SK-N-MC (cell line): ENCODE results near the gene SNX15.
"Not testable (repeated sequence)": the region's sequence is repeated elsewhere in the genome, so short reads cannot be mapped to it uniquely, and the experiment has no call there.

Experiments used
- DNase-seq: peaks from one replicate; pipeline ENCODE4 v3.0.0-alpha.2; 2011; ENCODE audit warnings: low read depth, low spot score
- H3K27ac ChIP-seq: fragments of 200-600 bp; sonication (generic); 2 replicates; pipeline ENCODE4 v1.5.1; 2016; ENCODE audit warnings: mixed run types
- H3K36me3 ChIP-seq: fragments of 200-600 bp; sonication (generic); 2 replicates; pipeline ENCODE4 v1.6.1; 2017; ENCODE audit warnings: antibody characterized with exemption, low read length, mixed read lengths; ENCODE audit not compliant: insufficient read depth
- H3K4me3 ChIP-seq: fragments of 200-600 bp; sonication (generic); 2 replicates; pipeline ENCODE4 v1.5.1; 2016
- H3K9ac ChIP-seq: fragments of 200-600 bp; sonication (generic); 2 replicates; pipeline ENCODE4 v1.8.0; 2017; ENCODE audit warnings: mixed run types, mixed read lengths; ENCODE audit not compliant: insufficient read length
- H3K9me3 ChIP-seq: fragments of 200-600 bp; sonication (generic); 2 replicates; pipeline ENCODE4 v1.6.1; 2017; ENCODE audit warnings: low read depth, mild to moderate bottlenecking, antibody characterized with exemption, low read length, moderate library complexity, mixed read lengths
- EZH2 ChIP-seq: fragments of 200-600 bp; sonication (generic); IDR thresholded peaks from one replicate; pipeline ENCODE4 v1.6.1; 2017; ENCODE audit warnings: antibody characterized with exemption
- FOXP2 ChIP-seq: optimal IDR thresholded peaks from 2 replicates; pipeline ENCODE3; 2011; ENCODE audit warnings: mild to moderate bottlenecking, moderate library complexity; ENCODE audit not compliant: insufficient read depth; ENCODE audit errors: extremely low read length, control extremely low read depth
- POLR2AphosphoS5 ChIP-seq: IDR thresholded peaks from 2 replicates; pipeline ENCODE4 v1.6.1; 2012; ENCODE audit warnings: mild to moderate bottlenecking, low read depth, low read length, borderline replicate concordance

Gene SNX15

DNA sequence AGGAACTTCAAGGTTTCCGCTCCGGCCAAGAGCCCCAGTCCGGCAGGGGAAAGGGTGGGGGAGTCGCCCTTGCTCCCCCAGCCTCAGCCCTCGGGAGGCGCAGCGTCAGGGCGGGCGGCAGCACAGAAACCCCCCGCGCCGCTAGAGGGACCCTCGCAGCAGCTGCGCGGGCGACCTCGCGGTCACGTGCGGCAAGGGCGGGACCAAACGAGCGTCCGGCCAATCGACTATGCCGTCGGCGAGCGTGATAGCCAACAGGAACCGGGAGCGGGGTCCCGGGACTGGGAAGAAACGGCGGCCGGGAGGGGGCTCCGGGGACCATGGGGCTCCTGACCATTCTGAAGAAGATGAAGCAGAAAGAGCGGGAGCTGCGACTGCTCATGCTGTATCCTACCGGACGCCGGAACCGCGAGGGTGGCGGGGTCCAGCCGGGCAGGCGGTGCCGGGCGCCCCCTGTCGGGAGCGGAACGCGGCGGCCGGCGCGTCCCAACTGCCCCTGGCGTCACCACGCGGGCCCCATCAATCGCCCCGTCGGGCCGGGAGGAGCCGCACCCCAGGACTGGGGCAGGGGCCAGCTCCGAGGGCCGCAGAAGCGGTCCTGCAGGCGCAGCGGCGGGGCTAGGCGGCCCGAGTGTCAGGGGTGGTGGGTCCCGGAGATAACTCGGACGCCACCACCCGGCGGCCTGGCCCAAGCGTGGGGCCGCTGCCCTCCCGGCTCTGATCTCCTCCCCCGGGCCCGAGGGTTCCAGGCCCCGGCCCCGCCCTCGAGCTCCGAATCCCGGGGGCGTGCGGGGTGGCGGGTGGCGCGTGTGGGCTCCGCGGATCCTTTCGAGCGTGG is 13.1 kb upstream of the SNX15 start, which contains the start of gene ARL2:
TSS of gene ARL2 (plus strand) at position 273 of the 838 bp plus-strand sequence. CDS start at position 321, 48 bp downstream.
- H3K4me3 ChIP-seq: peak within 1 kb of the TSS; percentile 89
- no peaks in the 10 kb centered on the region for H3K9me3 ChIP-seq
- TF ChIP-seq EZH2 (no peak), FOXP2 (no peak), POLR2AphosphoS5 (peak; percentile 71)
- H3K9ac ChIP-seq: peak within 1 kb of the TSS; percentile 85
- DNase-seq: no peak
- H3K27ac ChIP-seq: peak within 1 kb of the TSS; percentile 90
- no peaks in the 10 kb centered on the region; the same call in 1 of the 2 replicates for H3K36me3 ChIP-seq

- peaks cover 3% of the 10 kb centered on the region; the same call in 1 of the 2 replicates for H3K36me3 ChIP-seq
- H3K4me3 ChIP-seq: peak overlapping the region; percentile 89
- no peaks in the 10 kb centered on the region for H3K9me3 ChIP-seq
- peak overlapping the region; percentile 90; the same call in 1 of the 2 replicates for H3K27ac ChIP-seq
- H3K9ac ChIP-seq: peak overlapping the region; percentile 85
- TF ChIP-seq POLR2AphosphoS5: no peak
- TF ChIP-seq FOXP2: no peak
- TF ChIP-seq EZH2: no peak
- no peak for DNase-seq
Observed at GRCh38 chr11:65014726-65015227, 12.5 kb upstream of the SNX15 start.

DNA sequence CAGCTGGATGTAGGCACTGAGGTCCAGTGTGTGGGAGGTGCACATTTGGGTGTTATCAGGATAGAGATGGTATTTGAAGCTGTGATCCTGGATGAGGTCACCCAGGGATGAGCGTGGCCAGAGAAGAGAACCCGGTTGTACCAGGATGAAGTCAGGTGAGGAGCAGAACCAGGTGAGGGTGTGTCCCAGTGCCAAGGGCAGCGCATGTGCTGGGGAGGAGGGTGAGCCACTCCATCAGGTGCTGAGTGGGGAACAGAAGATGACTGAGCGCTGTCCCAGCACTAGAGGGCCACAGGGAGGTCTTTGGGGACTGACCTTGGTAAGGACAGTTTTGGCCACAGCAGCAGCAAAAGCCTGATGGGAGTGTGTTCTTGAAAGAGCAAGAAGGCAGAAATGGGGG is 10.5 kb upstream of the SNX15 start:
- Histone ChIP-seq H3K27ac (no peak overlapping the region), H3K4me3 (no peak overlapping the region), H3K36me3 (peaks cover 7% of the 10 kb centered on the region; the same call in 1 of the 2 replicates), H3K9me3 (no peaks in the 10 kb centered on the region), H3K9ac (no peak overlapping the region)
- DNase-seq: no peak
- TF ChIP-seq POLR2AphosphoS5: no peak
- TF ChIP-seq EZH2: no peak
- TF ChIP-seq FOXP2: no peak

DNA sequence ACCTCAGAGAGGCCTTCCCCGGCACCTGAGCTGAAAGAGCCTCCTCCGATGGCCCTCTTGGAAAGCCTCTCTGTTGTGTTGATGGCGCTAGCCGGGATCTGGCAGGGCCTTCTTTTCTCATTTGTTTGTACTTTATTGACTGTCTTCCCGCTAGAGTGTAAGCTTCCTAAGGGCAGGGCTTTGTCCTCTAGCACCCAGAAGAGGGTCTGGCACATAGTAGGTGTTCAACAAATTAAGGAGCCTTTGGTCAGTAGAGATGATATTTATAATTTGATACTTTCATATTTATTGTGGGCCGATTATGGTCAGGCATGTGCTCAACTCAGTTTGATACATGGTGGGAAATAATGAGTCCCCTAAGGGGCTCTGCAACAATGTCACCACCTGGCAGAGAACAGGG is 9.3 kb upstream of the SNX15 start:
- Histone ChIP-seq H3K4me3 (no peak overlapping the region), H3K27ac (no peak overlapping the region), H3K9me3 (no peaks in the 10 kb centered on the region), H3K9ac (no peak overlapping the region), H3K36me3 (peaks cover 12% of the 10 kb centered on the region; the same call in 1 of the 2 replicates)
- TF ChIP-seq POLR2AphosphoS5: no peak
- TF ChIP-seq FOXP2: no peak
- TF ChIP-seq EZH2: no peak
- DNase-seq: no peak

DNA sequence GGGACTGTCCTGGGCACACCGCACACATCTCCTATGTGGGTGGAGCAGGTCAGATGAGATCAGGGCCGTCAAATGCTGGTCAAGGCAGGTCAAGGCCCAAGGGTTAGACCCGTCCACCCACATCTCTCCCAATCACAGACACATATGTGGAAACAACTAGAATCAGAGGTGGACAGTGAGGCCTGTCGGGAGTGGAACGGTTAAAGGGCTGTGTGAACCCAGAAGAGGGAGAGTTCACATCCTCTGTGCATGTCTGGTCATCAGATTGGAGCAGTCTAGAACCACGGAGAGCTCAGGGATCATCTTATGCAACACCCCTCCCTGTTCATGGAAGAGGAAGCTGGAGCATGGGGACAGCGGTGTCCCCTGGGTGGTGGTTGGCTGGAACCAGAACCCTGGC is 7.4 kb upstream of the SNX15 start:
- Histone ChIP-seq H3K27ac (no peak overlapping the region), H3K36me3 (peaks cover 12% of the 10 kb centered on the region; the same call in 1 of the 2 replicates), H3K4me3 (no peak overlapping the region), H3K9me3 (no peaks in the 10 kb centered on the region), H3K9ac (no peak overlapping the region)
- no peak for TF ChIP-seq FOXP2
- no peak for TF ChIP-seq POLR2AphosphoS5
- TF ChIP-seq EZH2: no peak
- DNase-seq: no peak

- Histone ChIP-seq H3K9ac (no peak overlapping the region), H3K9me3 (no peaks in the 10 kb centered on the region), H3K4me3 (no peak overlapping the region), H3K36me3 (peaks cover 12% of the 10 kb centered on the region; the same call in 1 of the 2 replicates), H3K27ac (no peak overlapping the region)
- TF ChIP-seq POLR2AphosphoS5: no peak
- no peak for TF ChIP-seq EZH2
- no peak for TF ChIP-seq FOXP2
- DNase-seq: no peak
Observed at GRCh38 chr11:65021003-65021402, 6.2 kb upstream of the SNX15 start.

GRCh38 chr11:65021509-65021908 is 5.7 kb upstream of the SNX15 start:
- Histone ChIP-seq H3K9ac (no peak overlapping the region), H3K4me3 (no peak overlapping the region), H3K27ac (no peak overlapping the region), H3K36me3 (peaks cover 12% of the 10 kb centered on the region; the same call in 1 of the 2 replicates), H3K9me3 (no peaks in the 10 kb centered on the region)
- TF ChIP-seq EZH2 (no peak), POLR2AphosphoS5 (no peak), FOXP2 (no peak)
- DNase-seq: no peak

DNA sequence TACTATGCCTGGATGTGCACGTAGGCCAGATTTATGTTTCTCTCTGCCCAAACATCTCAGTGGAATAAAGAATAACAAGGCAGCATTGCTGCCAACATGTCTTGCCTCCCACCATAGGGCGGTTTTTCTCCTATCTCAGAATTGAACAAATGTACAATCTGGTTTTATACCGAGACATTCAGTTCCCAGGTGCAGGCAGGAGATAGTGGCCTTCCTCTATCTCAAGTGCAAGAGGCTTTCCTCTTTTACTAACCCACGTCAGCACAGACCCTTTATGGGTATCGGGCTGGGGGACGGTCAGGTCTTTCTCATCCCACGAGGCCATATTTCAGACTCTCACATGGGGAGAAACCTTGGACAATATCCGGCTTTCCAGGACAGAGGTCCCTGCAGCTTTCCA is 3.7 kb upstream of the SNX15 start:
- not testable (repeated sequence) for H3K9ac ChIP-seq, DNase-seq, H3K9me3 ChIP-seq, H3K4me3 ChIP-seq, H3K27ac ChIP-seq
- H3K36me3 ChIP-seq: peaks cover 12% of the 10 kb centered on the region; the same call in 1 of the 2 replicates
